SK-N-SH treated with all-trans-retinoic acid at 6 μM for 48 hours (cell line): ENCODE data around the gene ACKR4.

Source experiments
- ARNTL ChIP-seq: fragments of 450-650 bp; formaldehyde crosslinking; IDR thresholded peaks from 2 replicates; pipeline ENCODE4 v1.5.0; 2020; ENCODE audit warnings: low read depth, mild to moderate bottlenecking, moderate library complexity, borderline replicate concordance
- CSDC2 ChIP-seq: fragments of 250-450 bp; sonication (Bioruptor Pico); IDR thresholded peaks from 2 replicates; pipeline ENCODE4 v1.5.0; 2020; ENCODE audit warnings: mild to moderate bottlenecking, moderate library complexity
- GLIS3 ChIP-seq: fragments of 250-450 bp; sonication (Bioruptor Pico); IDR thresholded peaks from 2 replicates; pipeline ENCODE4 v1.5.0; 2020; ENCODE audit warnings: mild to moderate bottlenecking, moderate library complexity
- ISL1 ChIP-seq: fragments of 250-450 bp; sonication (Bioruptor Pico); IDR thresholded peaks from 2 replicates; pipeline ENCODE4 v2.1.2; 2022; ENCODE audit warnings: mild to moderate bottlenecking, moderate library complexity
- PPARA ChIP-seq: fragments of 250-450 bp; sonication (Bioruptor Pico); IDR thresholded peaks from 2 replicates; pipeline ENCODE4 v1.5.0; 2020; ENCODE audit warnings: mild to moderate bottlenecking, borderline replicate concordance
- TCF4 ChIP-seq: fragments of 250-450 bp; sonication (Bioruptor Pico); IDR thresholded peaks from 2 replicates; pipeline ENCODE4 v1.8.0; 2021; ENCODE audit warnings: mild to moderate bottlenecking, moderate library complexity, borderline replicate concordance
- ZC3H10 ChIP-seq: fragments of 250-450 bp; sonication (Bioruptor Pico); IDR thresholded peaks from 2 replicates; pipeline ENCODE4 v1.5.1; 2021; ENCODE audit warnings: mild to moderate bottlenecking, moderate library complexity
- ZFP3 ChIP-seq: fragments of 250-450 bp; sonication (Bioruptor Pico); IDR thresholded peaks from 2 replicates; pipeline ENCODE4 v1.5.0; 2020; ENCODE audit warnings: mild to moderate bottlenecking, moderate library complexity
- ZNF565 ChIP-seq: fragments of 450-650 bp; formaldehyde crosslinking; conservative IDR thresholded peaks from 2 replicates; pipeline ENCODE4 v1.5.0; 2020; ENCODE audit warnings: low read depth, mild to moderate bottlenecking, moderate library complexity
- ZNF70 ChIP-seq: fragments of 450-650 bp; formaldehyde crosslinking; IDR thresholded peaks from 2 replicates; pipeline ENCODE4 v1.5.0; 2020; ENCODE audit warnings: mild to moderate bottlenecking, moderate library complexity
- TF ChIP-seq, protein P1 (sequence below): fragments of 250-450 bp; sonication (Bioruptor Pico); IDR thresholded peaks from 2 replicates; pipeline ENCODE4 v1.5.1; 2021; ENCODE audit warnings: mild to moderate bottlenecking, moderate library complexity
- TF ChIP-seq, protein P2 (sequence below): fragments of 250-450 bp; sonication (Bioruptor Pico); IDR thresholded peaks from 2 replicates; pipeline ENCODE4 v1.8.0; 2020; ENCODE audit warnings: mild to moderate bottlenecking, moderate library complexity, borderline replicate concordance

DNA sequence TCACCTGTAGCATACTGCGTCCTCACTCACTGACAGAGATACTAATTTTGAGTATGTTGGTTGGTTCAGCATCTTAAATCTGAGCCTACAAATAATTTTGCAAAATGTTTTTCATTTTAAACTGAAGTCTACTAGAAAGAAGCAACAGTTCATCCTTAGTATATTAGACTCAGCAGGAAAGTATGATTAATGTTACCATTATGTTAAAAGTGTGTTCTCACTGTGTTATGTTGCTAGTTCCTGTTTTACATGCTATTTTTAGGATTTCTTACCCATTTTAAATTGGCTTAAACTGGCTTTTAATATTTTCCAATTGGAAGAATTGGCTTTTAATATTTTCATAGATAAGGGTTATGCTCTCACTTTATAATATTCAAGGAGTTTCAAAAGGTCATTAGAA, 25.7 kb downstream of the ACKR4 start:
- TF ChIP-seq CSDC2 (CRISPR knock-in tag): no peak
- no peak for TF ChIP-seq ISL1
- TF ChIP-seq, protein P1, sequence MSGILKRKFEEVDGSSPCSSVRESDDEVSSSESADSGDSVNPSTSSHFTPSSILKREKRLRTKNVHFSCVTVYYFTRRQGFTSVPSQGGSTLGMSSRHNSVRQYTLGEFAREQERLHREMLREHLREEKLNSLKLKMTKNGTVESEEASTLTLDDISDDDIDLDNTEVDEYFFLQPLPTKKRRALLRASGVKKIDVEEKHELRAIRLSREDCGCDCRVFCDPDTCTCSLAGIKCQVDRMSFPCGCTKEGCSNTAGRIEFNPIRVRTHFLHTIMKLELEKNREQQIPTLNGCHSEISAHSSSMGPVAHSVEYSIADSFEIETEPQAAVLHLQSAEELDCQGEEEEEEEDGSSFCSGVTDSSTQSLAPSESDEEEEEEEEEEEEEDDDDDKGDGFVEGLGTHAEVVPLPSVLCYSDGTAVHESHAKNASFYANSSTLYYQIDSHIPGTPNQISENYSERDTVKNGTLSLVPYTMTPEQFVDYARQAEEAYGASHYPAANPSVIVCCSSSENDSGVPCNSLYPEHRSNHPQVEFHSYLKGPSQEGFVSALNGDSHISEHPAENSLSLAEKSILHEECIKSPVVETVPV (CRISPR knock-in tag): no peak
- TF ChIP-seq ZNF70: no peak
- no peak for TF ChIP-seq TCF4
- no peak for TF ChIP-seq GLIS3 (CRISPR knock-in tag)
- TF ChIP-seq ZFP3 (CRISPR knock-in tag): no peak
- no peak for TF ChIP-seq PPARA (CRISPR knock-in tag)
- no peak for TF ChIP-seq ARNTL (CRISPR knock-in tag)
- TF ChIP-seq, protein P2, sequence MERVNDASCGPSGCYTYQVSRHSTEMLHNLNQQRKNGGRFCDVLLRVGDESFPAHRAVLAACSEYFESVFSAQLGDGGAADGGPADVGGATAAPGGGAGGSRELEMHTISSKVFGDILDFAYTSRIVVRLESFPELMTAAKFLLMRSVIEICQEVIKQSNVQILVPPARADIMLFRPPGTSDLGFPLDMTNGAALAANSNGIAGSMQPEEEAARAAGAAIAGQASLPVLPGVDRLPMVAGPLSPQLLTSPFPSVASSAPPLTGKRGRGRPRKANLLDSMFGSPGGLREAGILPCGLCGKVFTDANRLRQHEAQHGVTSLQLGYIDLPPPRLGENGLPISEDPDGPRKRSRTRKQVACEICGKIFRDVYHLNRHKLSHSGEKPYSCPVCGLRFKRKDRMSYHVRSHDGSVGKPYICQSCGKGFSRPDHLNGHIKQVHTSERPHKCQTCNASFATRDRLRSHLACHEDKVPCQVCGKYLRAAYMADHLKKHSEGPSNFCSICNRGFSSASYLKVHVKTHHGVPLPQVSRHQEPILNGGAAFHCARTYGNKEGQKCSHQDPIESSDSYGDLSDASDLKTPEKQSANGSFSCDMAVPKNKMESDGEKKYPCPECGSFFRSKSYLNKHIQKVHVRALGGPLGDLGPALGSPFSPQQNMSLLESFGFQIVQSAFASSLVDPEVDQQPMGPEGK: no peak
- TF ChIP-seq ZNF565 (CRISPR knock-in tag): no peak
- no peak for TF ChIP-seq ZC3H10 (CRISPR knock-in tag)
